ENCODE results near the gene KLHL17. TPM values are rescaled to one million over a fixed set of nuclear protein-coding genes. Genes with fewer than 3 reads are reported as not detected.
A peak's percentile ranks its signal among the peaks of the same experiment; 100 is the strongest.
"Not testable (repeated sequence)": the region's sequence is repeated elsewhere in the genome, so short reads cannot be mapped to it uniquely, and the experiment has no call there.

Gene KLHL17
- total RNA-seq, 1 donor = 5.0 TPM

DNA sequence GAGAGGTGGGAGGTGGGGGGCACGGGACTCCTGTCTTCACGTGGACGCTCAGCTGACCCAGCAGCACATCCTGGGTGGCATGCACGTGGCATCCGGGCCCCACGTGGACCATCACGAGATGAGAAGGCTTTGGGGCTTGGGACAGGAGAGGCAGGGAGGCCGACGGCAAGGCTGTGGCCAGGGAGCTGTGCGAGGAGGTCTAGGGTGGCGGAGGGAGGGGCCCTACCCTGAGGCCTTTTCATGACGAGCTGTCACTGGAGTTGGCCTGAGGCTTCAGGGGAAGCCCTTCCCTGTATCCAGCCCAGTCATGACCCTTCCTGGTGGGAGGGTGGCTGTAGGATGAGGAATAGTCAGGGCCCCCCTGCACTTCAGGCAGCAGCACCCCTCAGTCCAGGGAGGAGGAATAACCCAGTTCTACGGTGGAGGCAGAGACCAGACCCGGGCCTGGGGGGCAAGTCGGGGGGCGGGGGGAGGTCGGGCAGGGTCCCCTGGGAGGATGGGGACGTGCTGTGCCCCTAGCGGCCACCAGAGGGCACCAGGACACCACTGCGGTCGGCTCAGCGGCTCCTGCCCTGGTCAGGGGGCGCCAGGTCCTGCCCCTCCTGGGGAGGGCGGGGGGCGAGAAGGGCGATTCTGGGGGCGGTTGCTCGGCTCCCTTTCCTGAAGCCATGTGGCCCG, 23.6 kb downstream of the KLHL17 start:
- H3K4me3 ChIP-seq (ENCODE audit: low read depth, low read length) = peak overlapping the region; percentile 3
- DNase-seq (ENCODE audit: low read depth) = peak; percentile 10
- TF ChIP-seq, protein P1, sequence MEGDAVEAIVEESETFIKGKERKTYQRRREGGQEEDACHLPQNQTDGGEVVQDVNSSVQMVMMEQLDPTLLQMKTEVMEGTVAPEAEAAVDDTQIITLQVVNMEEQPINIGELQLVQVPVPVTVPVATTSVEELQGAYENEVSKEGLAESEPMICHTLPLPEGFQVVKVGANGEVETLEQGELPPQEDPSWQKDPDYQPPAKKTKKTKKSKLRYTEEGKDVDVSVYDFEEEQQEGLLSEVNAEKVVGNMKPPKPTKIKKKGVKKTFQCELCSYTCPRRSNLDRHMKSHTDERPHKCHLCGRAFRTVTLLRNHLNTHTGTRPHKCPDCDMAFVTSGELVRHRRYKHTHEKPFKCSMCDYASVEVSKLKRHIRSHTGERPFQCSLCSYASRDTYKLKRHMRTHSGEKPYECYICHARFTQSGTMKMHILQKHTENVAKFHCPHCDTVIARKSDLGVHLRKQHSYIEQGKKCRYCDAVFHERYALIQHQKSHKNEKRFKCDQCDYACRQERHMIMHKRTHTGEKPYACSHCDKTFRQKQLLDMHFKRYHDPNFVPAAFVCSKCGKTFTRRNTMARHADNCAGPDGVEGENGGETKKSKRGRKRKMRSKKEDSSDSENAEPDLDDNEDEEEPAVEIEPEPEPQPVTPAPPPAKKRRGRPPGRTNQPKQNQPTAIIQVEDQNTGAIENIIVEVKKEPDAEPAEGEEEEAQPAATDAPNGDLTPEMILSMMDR (IDR thresholded peaks at IDR 0.05; ENCODE audit: insufficient read depth, low read length) = peak; percentile 86

DNA sequence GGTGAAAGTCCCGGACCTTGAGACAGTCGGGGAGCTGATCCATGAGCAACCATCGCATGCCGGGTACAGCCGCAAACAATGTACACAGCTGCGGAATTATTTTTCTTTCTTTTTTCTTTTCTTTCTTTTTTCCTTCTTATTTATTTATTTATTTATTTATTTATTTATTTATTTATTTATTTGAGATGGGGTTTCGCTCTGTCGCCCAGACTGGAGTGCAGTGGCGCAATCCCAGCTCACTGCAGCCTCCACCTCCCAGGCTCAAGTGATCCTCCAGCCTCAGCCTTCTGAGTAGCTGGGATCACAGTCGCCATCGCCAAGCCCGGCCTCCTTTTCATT, 24.1 kb downstream of the KLHL17 start:
- TF ChIP-seq, protein P1 (IDR thresholded peaks at IDR 0.05; ENCODE audit: insufficient read depth, low read length) = no peak
- DNase-seq (ENCODE audit: low read depth) = no peak
- peak overlapping the region; percentile 3 for H3K4me3 ChIP-seq (ENCODE audit: low read depth, low read length)

DNA sequence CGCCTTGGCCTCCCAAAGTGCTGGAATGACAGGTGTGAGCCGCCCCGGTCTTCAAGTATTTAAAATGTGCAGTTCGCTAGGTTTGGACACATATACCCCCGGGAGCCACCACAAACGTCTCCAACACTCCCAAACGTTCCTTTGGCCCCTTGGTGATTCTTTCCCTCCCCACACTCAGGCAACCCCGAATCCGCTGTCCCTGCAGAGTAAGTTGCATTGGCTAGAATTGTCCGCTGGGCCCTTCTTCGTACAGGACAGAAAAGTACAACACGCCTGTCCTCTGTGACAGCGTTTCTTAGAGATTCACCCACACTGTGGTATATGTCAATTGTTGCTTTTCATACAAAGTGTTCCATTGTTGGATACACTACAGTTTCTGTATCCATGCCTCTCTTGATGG, 24.7 kb downstream of the KLHL17 start:
- TF ChIP-seq, protein P1 (IDR thresholded peaks at IDR 0.05; ENCODE audit: insufficient read depth, low read length) = no peak
- no peak for DNase-seq (ENCODE audit: low read depth)

DNA sequence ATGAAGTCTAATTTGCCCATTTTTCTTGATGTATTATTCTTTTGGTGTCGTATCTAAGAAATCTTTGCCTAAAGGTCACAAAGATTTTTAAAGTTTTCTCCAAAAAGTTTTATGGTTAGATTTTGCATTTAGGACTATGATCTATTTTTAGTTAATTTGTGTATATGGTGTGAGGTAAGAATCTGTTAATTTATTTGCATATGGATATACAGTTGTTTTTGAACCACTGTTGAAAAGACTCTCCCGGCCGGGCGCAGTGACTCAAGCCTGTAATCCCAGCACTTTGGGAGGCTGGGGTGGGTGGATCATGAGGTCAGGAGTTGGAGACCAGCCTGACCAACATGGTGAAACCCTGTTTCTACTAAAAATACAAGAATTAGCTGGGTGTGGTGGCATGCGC, 27.7 kb downstream of the KLHL17 start:
- H3K4me3 ChIP-seq (ENCODE audit: low read depth, low read length); DNase-seq (ENCODE audit: low read depth): not testable (repeated sequence)

More for the DNA sequence above, 24.7 kb downstream of the KLHL17 start:
- H3K4me3 ChIP-seq (ENCODE audit: low read depth, low read length) = no peak overlapping the region

DNA sequence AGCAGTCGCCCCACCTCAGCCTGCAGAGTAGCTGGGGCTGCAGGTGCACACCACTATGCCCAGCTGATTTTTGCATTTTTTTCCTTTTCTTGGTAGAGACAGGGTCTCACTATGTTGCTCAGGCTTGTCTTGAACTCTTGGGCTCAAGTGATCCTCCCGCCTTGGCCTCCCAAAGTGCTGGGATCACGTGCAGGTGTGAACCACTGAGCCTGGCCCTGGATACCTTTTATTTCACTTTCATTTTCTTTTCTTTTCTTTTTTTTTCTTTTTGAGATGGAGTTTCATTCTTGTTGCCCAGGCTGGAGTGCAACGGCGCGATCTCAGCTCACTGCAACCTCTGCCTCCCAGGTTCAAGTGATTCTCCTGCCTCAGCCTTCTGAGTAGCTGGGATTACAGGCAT, 30.9 kb downstream of the KLHL17 start:
- DNase-seq (ENCODE audit: low read depth); H3K4me3 ChIP-seq (ENCODE audit: low read depth, low read length): not testable (repeated sequence)

DNA sequence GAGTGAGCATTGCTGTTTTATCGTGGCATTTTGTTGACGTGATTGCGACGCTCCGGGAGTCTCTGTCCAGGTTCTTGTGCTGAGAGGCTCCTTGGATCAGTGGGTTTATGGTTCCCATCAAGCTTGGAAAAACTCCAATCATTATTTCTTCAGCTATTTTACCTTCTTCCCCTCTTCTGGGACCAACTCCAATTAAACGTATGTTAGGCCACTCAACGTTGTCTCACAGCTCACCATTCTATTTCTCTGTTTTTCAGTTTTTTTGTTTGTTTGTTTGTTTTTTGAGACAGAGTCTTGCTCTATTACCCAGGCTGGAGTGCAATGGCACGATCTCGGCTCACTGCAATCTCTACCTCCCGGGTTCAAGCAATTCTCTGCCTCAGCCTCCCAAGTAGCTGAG, 31.5 kb downstream of the KLHL17 start:
- no peak overlapping the region for H3K4me3 ChIP-seq (ENCODE audit: low read depth, low read length)
- TF ChIP-seq, protein P1 (IDR thresholded peaks at IDR 0.05; ENCODE audit: insufficient read depth, low read length) = no peak
- DNase-seq (ENCODE audit: low read depth) = no peak

DNA sequence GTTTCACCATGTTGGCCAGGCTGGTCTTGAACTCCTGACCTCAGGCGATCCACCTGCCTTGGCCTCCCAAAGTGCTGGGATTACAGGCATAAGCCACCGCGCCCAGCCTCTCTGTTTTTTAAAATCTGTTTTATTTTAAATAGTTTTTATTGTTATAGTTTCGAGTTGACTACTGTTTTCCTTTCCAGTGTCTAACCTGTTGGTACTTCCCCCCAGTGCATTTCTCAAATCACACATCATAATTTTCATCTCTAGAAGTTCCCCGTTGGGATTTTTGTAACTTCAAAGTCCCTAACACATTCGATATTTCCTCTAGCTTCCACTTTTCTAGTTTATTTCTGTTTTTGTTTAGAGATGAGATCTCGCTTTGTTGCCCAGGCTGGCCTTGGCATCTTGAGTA, 32.0 kb downstream of the KLHL17 start:
- TF ChIP-seq, protein P1 (IDR thresholded peaks at IDR 0.05; ENCODE audit: insufficient read depth, low read length) = no peak
- no peak for DNase-seq (ENCODE audit: low read depth)
- no peak overlapping the region for H3K4me3 ChIP-seq (ENCODE audit: low read depth, low read length)

DNA sequence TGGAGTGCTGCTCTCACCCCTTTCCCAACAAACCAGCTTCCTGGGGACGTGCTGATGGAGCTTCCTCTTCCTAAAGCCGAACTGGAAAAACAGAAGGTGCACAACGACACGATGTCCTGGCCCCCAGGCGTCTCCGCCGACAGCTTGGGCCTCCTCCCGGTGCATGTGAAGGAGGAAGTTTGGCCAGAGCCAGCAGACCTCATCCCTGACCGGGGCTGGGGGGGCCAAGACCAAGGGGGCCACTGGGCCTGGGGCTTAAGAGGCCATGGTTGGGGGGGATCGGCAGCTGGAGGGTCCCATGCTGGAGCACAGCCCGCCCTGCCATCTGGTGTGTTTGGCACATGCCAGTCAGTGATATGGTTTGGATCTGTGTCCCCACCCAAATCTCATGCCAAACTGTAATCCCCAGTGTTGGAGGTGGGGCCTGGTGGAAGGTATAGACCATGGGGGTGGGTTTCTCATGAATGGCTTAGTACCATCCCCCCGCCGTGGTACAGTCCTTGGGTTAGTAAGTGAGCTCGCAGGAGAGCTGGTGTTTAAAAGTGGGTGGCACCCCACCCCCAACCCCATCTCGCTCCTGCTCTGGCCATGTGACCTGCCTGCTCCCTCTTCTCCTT, 33.1 kb downstream of the KLHL17 start:
- no peak for DNase-seq (ENCODE audit: low read depth)
- TF ChIP-seq, protein P1 (IDR thresholded peaks at IDR 0.05; ENCODE audit: insufficient read depth, low read length) = no peak
- no peak overlapping the region for H3K4me3 ChIP-seq (ENCODE audit: low read depth, low read length)

DNA sequence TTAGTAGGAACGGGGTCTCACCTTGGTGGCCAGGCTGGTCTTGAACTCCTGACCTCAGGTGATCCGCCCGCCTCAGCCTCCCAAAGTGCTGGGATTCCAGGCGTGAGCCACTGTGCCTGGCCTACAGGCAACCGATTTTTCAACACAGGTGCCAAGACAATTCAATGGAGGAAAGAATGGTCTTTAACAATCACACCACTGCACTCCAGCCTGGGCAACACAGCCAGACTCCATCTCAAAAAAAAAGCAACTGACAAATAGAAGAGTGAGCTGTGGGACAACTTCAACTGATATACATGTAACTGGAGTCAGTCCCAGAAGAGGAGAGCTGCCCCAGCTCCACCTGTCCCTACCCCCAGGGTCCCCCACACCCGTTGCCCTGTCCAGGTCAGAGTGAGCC, 34.2 kb downstream of the KLHL17 start:
- not testable (repeated sequence) for DNase-seq (ENCODE audit: low read depth); H3K4me3 ChIP-seq (ENCODE audit: low read depth, low read length)

All from fibroblast of the aortic adventitia (primary cell).